ENCODE measurements around the gene LDB2.

- no peak for TF ChIP-seq POLR2A (IDR thresholded peaks at IDR 0.05; ENCODE audit: low read length)
- TF ChIP-seq GATA1 (IDR thresholded peaks at IDR 0.05; ENCODE audit: low read depth, low read length) = no peak
Observed at GRCh38 chr4:16728849-16729248, 169.6 kb downstream of the LDB2 start.

Data from erythroblast (primary cell).